NCI-H526 treated with DMSO at 0.1 percent for 48 hours (cell line): ENCODE data around the gene BLTP3A.
A peak's percentile ranks its signal among the peaks of the same experiment; 100 is the strongest.
"Not testable (repeated sequence)": the region's sequence is repeated elsewhere in the genome, so short reads cannot be mapped to it uniquely, and the experiment has no call there.

ENCODE experiments used
- DNase-seq: peaks from one replicate; lab custom pipeline; 2025; lab: John Stamatoyannopoulos, UW

Gene BLTP3A

GRCh38 chr6:34791164-34791700, 651 bp upstream of the BLTP3A start:
- peak; percentile 82 for DNase-seq

GRCh38 chr6:34792605-34793500, 970 bp downstream of the BLTP3A start:
- peak; percentile 28 for DNase-seq

DNA sequence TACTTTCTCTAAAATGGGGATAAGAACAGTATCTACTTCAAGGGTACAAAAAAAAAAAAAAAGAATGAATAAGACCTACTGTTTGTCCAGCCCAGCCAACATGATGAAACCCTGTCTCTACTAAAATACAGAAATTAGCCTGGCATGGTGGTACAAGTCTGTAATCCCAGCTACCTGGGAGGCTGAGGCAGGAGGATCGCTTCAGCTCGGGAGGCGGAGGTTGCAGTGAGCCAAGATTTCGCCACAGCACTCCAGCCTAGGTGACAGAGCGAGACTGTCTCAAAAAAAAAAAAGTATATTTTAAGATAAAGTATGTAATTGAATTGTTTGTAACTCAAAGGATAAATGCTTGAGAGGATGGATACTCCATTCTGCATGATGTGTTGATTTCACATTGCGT, 2.0 kb downstream of the BLTP3A start:
- no peak for DNase-seq

DNA sequence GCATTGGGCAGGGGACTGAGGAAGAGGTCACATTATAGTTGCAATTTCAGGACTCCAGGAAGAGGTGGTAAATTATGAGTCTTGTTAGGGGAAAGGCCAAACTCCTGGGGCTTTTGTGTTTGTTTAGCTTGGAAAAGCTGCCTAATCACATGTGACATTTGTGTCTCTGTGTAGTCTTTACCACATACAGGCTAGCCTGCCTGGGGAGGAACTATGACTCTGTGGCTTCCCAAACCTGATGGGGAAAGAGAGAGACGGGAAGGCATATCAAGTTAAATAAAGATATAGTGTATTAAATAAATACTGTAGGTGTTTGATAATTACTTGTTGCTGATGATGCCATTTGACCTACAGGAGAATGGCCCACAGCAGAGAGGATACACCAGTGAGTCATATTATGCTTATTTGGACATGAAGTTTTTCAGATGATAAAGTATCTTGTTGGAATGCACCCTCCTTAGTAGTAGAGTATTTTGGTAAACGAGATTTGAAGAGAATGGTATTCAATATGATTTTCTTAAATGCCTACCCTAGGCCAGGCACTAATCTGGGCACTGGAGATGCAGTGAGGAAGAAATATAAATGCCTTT, 4.0 kb downstream of the BLTP3A start:
- no peak for DNase-seq

- no peak for DNase-seq
Measured at GRCh38 chr6:34798057-34798456, 6.2 kb downstream of the BLTP3A start.

DNA sequence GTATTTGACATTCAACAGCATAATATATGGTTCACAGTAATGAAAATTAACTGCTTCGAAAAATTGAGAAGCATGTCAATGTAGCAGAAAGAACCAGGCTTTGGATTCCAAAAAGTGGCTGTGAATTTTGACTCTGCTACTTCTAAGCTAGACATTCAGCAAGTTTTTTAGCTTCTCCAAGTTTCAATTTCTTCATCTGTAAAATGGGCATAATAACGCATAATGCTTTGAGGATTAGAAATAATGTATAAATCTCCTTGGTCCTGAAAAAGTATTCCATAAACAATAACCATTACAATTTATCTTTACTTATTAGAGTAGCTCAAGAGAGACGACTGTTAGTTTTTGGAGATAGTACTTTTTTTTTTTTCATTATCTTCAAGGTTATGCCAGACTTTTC, 7.7 kb downstream of the BLTP3A start:
- no peak for DNase-seq

DNA sequence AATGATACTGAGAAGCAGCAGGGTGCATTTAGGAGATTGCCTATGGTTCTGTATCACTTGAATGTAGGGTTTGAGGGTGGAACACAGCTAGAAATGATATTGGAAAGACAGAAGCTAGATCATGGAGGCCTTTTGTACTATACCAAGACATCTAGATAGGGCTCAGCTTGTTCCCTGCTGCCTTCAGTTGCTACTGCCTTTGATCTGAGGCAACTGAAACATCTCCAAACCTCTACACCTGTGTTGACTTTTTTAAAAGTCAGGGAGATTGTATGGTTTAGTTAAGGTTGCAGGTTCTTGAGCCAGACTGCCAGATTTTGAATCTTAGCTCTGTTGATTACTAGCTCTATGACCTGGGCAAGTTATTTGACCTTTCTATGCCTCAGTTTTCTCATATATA, 12.7 kb downstream of the BLTP3A start:
- DNase-seq: no peak

- not testable (repeated sequence) for DNase-seq
Measured at GRCh38 chr6:34805074-34805473, 13.2 kb downstream of the BLTP3A start.

DNA sequence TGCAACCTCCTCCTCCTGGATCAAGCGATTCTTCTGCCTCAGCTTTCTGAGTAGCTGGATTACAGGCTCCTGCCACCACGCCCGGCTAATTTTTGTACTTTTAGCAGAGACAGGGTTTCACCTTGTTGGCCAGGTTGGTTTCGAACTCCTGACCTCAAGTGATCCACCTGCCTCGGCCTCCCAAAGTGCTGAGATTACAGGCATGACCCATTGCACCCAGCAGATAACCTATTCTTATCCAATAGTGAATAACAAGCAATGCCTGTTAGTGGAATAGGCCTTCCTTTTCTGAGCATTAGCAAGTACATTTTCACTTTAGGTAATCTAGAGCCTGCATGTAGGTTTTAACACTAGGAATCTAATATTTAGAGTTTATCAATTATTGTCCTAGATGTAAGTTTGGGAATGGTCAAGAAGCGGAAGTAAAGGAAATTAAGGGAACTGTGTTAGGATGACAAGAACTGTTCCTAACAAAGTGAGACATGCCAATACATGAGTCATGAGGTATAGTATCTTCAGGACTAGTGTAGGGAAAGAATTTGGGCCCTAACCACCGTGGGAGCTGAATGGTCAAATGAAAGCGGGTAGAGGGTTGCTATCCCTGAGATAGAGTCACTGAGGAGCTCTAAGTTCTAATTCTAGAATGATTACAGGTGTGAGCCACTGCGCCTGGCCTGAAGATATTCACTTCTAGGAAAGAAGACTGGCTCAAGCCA, 15.0 kb downstream of the BLTP3A start:
- DNase-seq: no peak

DNA sequence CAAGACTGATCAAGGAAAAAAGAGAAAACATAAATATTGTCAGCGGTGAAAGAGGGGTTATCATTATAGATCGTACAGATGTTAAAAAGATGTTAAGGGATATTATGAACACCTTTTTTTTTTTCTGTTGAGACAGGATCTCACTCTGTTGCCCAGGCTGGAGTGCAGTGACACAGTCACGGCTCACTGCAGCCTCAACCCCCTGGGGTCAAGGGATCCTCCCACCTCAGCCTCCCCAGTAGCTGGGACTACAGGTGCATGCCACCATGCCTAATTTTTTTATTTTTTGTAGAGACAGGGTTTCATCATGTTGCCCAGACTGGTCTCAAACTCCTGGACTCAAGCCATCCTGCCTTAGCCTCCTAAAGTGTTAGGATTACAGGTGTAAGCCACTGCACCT, 16.6 kb downstream of the BLTP3A start:
- not testable (repeated sequence) for DNase-seq

GRCh38 chr6:34809419-34809818, 17.5 kb downstream of the BLTP3A start:
- DNase-seq: not testable (repeated sequence)

- no peak for DNase-seq
Measured at GRCh38 chr6:34810017-34810882, 18.4 kb downstream of the BLTP3A start.

- no peak for DNase-seq
Measured at GRCh38 chr6:34810936-34811632, 19.2 kb downstream of the BLTP3A start.

GRCh38 chr6:34813028-34813713, 21.3 kb downstream of the BLTP3A start:
- DNase-seq: no peak

DNA sequence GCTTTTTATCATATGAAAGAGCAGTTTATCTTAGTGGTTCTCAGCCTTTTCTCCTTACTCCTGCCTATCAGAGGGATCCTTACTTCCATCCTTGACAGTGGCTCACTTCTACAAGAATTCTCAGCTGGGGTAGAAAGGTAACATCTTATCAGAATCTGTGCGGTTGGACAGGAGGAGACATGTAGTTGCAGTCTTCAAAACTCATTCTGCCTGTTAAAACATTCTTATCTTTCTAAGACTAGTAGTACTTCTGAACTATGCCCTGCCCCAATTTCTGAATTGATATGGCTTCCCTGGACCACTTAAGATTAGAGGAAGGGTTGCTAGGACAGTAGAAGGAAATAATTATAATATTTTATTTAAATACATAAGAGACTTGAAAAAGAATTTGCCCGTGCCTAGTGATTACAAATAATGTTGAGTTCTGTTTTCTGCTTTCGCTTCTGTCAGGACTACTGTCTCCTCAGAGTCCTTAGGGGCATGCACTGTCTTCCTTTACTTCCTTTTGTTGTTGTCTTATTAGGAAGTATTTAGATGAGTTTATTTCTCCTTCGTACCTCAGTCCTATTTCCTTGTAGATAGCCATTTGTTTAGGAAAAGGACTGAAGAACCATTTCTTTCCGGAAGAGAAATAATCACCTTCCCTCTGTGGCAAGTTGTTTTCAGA, 24.9 kb downstream of the BLTP3A start:
- DNase-seq: no peak

- no peak for DNase-seq
Measured at GRCh38 chr6:34817446-34817845, 25.6 kb downstream of the BLTP3A start.

GRCh38 chr6:34818872-34819570, 27.1 kb downstream of the BLTP3A start:
- DNase-seq: not testable (repeated sequence)

GRCh38 chr6:34819571-34820480, 27.9 kb downstream of the BLTP3A start:
- no peak for DNase-seq
